Measurements from ENCODE around the gene BLM. TPM values are rescaled to one million over a fixed set of nuclear protein-coding genes. Genes with fewer than 3 reads are reported as not detected.

BLM gene
- total and polyA plus RNA-seq, 10 of the 15 experiments (the other 5 are each of a cell fraction or from before 2014, with no cell fraction given), result 23.0 to 68.4 (median 43.9) TPM

DNA sequence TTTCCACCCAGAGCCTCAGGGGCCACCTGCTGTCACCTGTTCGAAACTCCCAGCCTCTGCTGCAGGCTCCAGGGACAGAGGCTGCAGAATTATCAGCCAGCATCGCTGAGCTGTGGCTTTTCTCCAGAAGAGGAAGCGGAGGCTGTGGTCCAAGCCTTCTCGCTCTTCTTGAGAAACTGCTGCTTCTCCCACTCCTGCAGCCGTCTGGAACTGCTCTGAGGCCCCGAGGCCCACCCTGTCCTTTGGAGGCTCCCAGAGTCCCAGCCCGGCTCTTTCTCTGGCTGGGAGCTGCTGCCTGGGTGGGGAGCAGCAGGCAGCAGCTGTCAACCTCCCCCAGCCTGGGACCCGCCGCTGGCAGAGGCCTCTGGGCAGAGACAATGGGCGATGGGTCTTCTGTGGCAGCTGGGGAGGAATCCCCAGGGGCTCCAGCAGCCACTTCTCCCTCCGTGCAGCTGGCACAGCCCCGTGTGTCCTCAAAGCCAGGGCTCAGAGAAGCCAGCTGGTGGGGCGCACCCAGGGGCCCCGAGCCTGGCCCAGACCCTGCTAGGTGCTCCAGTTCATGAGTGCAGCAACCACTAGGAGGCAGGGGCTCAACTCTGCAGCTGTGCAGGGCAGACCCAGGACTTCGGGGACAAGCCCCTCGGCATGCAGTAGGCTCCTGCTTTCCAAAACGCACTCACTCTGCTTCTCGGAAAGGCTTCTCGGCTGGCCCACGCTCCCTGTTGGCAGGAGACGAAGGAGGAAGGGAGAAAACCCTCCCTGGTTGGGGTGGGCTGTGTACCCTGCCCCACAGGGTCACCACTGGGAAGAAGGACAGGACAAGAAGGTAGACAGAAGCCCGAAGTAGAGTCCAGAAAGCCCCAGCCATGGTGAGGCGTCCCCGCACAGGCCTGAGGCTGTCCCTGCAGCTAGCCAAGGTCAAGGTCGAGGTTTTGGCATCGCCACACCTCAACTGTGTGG is 101.4 kb downstream of the BLM start (continued):
- TF ChIP-seq PML (IDR thresholded peaks at IDR 0.05; ENCODE audit: low read length), result no peak
- TF ChIP-seq, protein P1, sequence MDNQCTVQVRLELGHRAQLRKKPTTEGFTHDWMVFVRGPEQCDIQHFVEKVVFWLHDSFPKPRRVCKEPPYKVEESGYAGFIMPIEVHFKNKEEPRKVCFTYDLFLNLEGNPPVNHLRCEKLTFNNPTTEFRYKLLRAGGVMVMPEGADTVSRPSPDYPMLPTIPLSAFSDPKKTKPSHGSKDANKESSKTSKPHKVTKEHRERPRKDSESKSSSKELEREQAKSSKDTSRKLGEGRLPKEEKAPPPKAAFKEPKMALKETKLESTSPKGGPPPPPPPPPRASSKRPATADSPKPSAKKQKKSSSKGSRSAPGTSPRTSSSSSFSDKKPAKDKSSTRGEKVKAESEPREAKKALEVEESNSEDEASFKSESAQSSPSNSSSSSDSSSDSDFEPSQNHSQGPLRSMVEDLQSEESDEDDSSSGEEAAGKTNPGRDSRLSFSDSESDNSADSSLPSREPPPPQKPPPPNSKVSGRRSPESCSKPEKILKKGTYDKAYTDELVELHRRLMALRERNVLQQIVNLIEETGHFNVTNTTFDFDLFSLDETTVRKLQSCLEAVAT (IDR thresholded peaks at IDR 0.05), result no peak
- no peak for TF ChIP-seq NR2C2 (IDR thresholded peaks at IDR 0.05; ENCODE audit: borderline replicate concordance, control insufficient read depth, insufficient read length, low read depth)
- TF ChIP-seq CREM (IDR thresholded peaks at IDR 0.05; ENCODE audit: low read depth), result no peak
- no peak for TF ChIP-seq CREB1 (IDR thresholded peaks at IDR 0.05; ENCODE audit: low read depth)
- TF ChIP-seq, protein P2, sequence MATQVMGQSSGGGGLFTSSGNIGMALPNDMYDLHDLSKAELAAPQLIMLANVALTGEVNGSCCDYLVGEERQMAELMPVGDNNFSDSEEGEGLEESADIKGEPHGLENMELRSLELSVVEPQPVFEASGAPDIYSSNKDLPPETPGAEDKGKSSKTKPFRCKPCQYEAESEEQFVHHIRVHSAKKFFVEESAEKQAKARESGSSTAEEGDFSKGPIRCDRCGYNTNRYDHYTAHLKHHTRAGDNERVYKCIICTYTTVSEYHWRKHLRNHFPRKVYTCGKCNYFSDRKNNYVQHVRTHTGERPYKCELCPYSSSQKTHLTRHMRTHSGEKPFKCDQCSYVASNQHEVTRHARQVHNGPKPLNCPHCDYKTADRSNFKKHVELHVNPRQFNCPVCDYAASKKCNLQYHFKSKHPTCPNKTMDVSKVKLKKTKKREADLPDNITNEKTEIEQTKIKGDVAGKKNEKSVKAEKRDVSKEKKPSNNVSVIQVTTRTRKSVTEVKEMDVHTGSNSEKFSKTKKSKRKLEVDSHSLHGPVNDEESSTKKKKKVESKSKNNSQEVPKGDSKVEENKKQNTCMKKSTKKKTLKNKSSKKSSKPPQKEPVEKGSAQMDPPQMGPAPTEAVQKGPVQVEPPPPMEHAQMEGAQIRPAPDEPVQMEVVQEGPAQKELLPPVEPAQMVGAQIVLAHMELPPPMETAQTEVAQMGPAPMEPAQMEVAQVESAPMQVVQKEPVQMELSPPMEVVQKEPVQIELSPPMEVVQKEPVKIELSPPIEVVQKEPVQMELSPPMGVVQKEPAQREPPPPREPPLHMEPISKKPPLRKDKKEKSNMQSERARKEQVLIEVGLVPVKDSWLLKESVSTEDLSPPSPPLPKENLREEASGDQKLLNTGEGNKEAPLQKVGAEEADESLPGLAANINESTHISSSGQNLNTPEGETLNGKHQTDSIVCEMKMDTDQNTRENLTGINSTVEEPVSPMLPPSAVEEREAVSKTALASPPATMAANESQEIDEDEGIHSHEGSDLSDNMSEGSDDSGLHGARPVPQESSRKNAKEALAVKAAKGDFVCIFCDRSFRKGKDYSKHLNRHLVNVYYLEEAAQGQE (IDR thresholded peaks at IDR 0.05; ENCODE audit: low read depth, low read length), result no peak
- peak; percentile 63 for TF ChIP-seq RAD21 (IDR thresholded peaks at IDR 0.05; ENCODE audit: insufficient read depth, low read depth, low read length)
- no peak for TF ChIP-seq GATAD2B (conservative IDR thresholded peaks at IDR 0.05; ENCODE audit: low read depth)
- TF ChIP-seq HDGF (IDR thresholded peaks at IDR 0.05), result no peak
- no peak for TF ChIP-seq SMC3 (IDR thresholded peaks at IDR 0.05; ENCODE audit: borderline replicate concordance, low read length)
- no peak for TF ChIP-seq NFYA (IDR thresholded peaks at IDR 0.05; ENCODE audit: borderline replicate concordance, low read depth, low read length)
- peak; percentile 80 for TF ChIP-seq MEF2B (IDR thresholded peaks at IDR 0.05; ENCODE audit: partially characterized antibody, poor library complexity, severe bottlenecking)
- TF ChIP-seq FOS (IDR thresholded peaks at IDR 0.05; ENCODE audit: borderline replicate concordance, extremely low read depth, insufficient read length), result no peak
- no peak for TF ChIP-seq ZSCAN29 (IDR thresholded peaks at IDR 0.05)
- no peak for TF ChIP-seq CEBPB (IDR thresholded peaks at IDR 0.05; ENCODE audit: borderline replicate concordance in 1 of 2, low read depth in 2 of 2, low read length in 2 of 2)
- TF ChIP-seq, protein P3, sequence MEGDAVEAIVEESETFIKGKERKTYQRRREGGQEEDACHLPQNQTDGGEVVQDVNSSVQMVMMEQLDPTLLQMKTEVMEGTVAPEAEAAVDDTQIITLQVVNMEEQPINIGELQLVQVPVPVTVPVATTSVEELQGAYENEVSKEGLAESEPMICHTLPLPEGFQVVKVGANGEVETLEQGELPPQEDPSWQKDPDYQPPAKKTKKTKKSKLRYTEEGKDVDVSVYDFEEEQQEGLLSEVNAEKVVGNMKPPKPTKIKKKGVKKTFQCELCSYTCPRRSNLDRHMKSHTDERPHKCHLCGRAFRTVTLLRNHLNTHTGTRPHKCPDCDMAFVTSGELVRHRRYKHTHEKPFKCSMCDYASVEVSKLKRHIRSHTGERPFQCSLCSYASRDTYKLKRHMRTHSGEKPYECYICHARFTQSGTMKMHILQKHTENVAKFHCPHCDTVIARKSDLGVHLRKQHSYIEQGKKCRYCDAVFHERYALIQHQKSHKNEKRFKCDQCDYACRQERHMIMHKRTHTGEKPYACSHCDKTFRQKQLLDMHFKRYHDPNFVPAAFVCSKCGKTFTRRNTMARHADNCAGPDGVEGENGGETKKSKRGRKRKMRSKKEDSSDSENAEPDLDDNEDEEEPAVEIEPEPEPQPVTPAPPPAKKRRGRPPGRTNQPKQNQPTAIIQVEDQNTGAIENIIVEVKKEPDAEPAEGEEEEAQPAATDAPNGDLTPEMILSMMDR (IDR thresholded peaks at IDR 0.05 in 2 of 3, conservative IDR thresholded peaks at IDR 0.05 in 1 of 3; ENCODE audit: control insufficient read depth in 2 of 3, extremely low read depth in 1 of 3, insufficient read depth in 1 of 3, low read depth in 3 of 3, low read length in 3 of 3), result peak; percentile 21 to 38 (median 33); a peak in 3 of 6 replicates
- TF ChIP-seq, protein P4, sequence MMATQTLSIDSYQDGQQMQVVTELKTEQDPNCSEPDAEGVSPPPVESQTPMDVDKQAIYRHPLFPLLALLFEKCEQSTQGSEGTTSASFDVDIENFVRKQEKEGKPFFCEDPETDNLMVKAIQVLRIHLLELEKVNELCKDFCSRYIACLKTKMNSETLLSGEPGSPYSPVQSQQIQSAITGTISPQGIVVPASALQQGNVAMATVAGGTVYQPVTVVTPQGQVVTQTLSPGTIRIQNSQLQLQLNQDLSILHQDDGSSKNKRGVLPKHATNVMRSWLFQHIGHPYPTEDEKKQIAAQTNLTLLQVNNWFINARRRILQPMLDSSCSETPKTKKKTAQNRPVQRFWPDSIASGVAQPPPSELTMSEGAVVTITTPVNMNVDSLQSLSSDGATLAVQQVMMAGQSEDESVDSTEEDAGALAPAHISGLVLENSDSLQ (IDR thresholded peaks at IDR 0.05), result no peak
- TF ChIP-seq ETV6 (conservative IDR thresholded peaks at IDR 0.05 in 1 of 2, IDR thresholded peaks at IDR 0.05 in 1 of 2; ENCODE audit: borderline replicate concordance in 1 of 2, low read depth in 1 of 2), result no peak

Data from GM12878 (cell line).